HAP-1 (cell line): ENCODE results near the gene TPRX1.
A peak's percentile ranks its signal among the peaks of the same experiment; 100 is the strongest.
"Not testable (repeated sequence)": the region's sequence is repeated elsewhere in the genome, so short reads cannot be mapped to it uniquely, and the experiment has no call there.

Source experiments
- DNase-seq, 2 experiments: peaks; one replicate each; pipeline ENCODE4 v3.0.0-alpha.2; 2016 to 2020; ENCODE audit warnings: low spot score in 2 of 2
- H3K27me3 ChIP-seq: fragments of 250-450 bp; sonication (Bioruptor Pico); 2 replicates; pipeline ENCODE4 v1.5.1; 2020; ENCODE audit warnings: low read depth, mild to moderate bottlenecking, moderate library complexity
- H3K36me3 ChIP-seq: fragments of 250-450 bp; sonication (Bioruptor Pico); replicated peaks from 2 replicates; pipeline ENCODE4 v1.5.1; 2020; ENCODE audit warnings: mild to moderate bottlenecking
- H3K4me1 ChIP-seq: fragments of 250-450 bp; sonication (Bioruptor Pico); 2 replicates; pipeline ENCODE4 v1.5.1; 2020; ENCODE audit warnings: mild to moderate bottlenecking
- H3K4me3 ChIP-seq: fragments of 250-450 bp; sonication (Bioruptor Pico); 2 replicates; pipeline ENCODE4 v1.5.1; 2020; ENCODE audit warnings: mild to moderate bottlenecking, moderate library complexity
- H3K9me3 ChIP-seq: fragments of 250-450 bp; sonication (Bioruptor Pico); 2 replicates; pipeline ENCODE4 v1.5.1; 2020; ENCODE audit warnings: mild to moderate bottlenecking, moderate library complexity
- in situ Hi-C: fragments of 300-500 bp; cut with MboI; formaldehyde crosslinking; loops from 3 replicates; pipeline ENCODE4 v1.14.3; 2020; ENCODE audit warnings: low sequenced_read_pairs, inconsistent platforms, mixed read lengths

Gene TPRX1

GRCh38 chr19:47790398-47790814 is 13.9 kb downstream of the TPRX1 start:
- peaks cover 4% of the 10 kb centered on the region for H3K36me3 ChIP-seq
- peak; percentile 58 to 97 for DNase-seq
- in situ Hi-C loops = no loop called here
- no peaks in the 10 kb centered on the region for H3K9me3 ChIP-seq
- no peaks in the 10 kb centered on the region for H3K27me3 ChIP-seq
- H3K4me3 ChIP-seq = no peak overlapping the region
- H3K4me1 ChIP-seq = no peaks in the 10 kb centered on the region

GRCh38 chr19:47789811-47790210 is 14.5 kb downstream of the TPRX1 start:
- H3K36me3 ChIP-seq, H3K9me3 ChIP-seq, in situ Hi-C loops, H3K4me3 ChIP-seq, H3K4me1 ChIP-seq, H3K27me3 ChIP-seq, DNase-seq: not testable (repeated sequence)

GRCh38 chr19:47787307-47787706 is 17.0 kb downstream of the TPRX1 start:
- H3K4me3 ChIP-seq, DNase-seq, H3K27me3 ChIP-seq, H3K9me3 ChIP-seq, in situ Hi-C loops, H3K4me1 ChIP-seq: not testable (repeated sequence)
- H3K36me3 ChIP-seq = peaks cover 23% of the 10 kb centered on the region

GRCh38 chr19:47786566-47786965 is 17.8 kb downstream of the TPRX1 start:
- in situ Hi-C loops = no loop called here
- Histone ChIP-seq H3K27me3 (no peaks in the 10 kb centered on the region), H3K4me1 (no peaks in the 10 kb centered on the region), H3K4me3 (no peak overlapping the region), H3K9me3 (no peaks in the 10 kb centered on the region), H3K36me3 (peaks cover 28% of the 10 kb centered on the region)
- no peak for DNase-seq

GRCh38 chr19:47781590-47782262 is 22.6 kb downstream of the TPRX1 start:
- H3K27me3 ChIP-seq = no peaks in the 10 kb centered on the region
- peaks cover 45% of the 10 kb centered on the region for H3K36me3 ChIP-seq
- no peak for DNase-seq
- no peaks in the 10 kb centered on the region for H3K9me3 ChIP-seq
- H3K4me1 ChIP-seq = peaks cover 9% of the 10 kb centered on the region; the same call in 1 of the 2 replicates
- in situ Hi-C loops = no loop called here
- H3K4me3 ChIP-seq = no peak overlapping the region

GRCh38 chr19:47780215-47780551 is 24.2 kb downstream of the TPRX1 start:
- no peak for DNase-seq
- H3K4me1 ChIP-seq = peaks cover 9% of the 10 kb centered on the region; the same call in 1 of the 2 replicates
- H3K4me3 ChIP-seq = peak overlapping the region; percentile 93
- no peaks in the 10 kb centered on the region for H3K27me3 ChIP-seq
- no peaks in the 10 kb centered on the region for H3K9me3 ChIP-seq
- in situ Hi-C loops = no loop called here
- peaks cover 39% of the 10 kb centered on the region for H3K36me3 ChIP-seq

GRCh38 chr19:47779524-47780214 is 24.7 kb downstream of the TPRX1 start:
- Histone ChIP-seq H3K36me3 (peaks cover 37% of the 10 kb centered on the region), H3K4me3 (peak overlapping the region; percentile 93), H3K27me3 (no peaks in the 10 kb centered on the region), H3K4me1 (peaks cover 9% of the 10 kb centered on the region; the same call in 1 of the 2 replicates), H3K9me3 (no peaks in the 10 kb centered on the region)
- peak in 1 of 2 experiments; percentile 48 for DNase-seq
- in situ Hi-C loops = no loop called here

GRCh38 chr19:47778954-47779351 is 25.4 kb downstream of the TPRX1 start:
- H3K4me3 ChIP-seq = peak overlapping the region; percentile 93
- DNase-seq = no peak
- peaks cover 32% of the 10 kb centered on the region for H3K36me3 ChIP-seq
- no peaks in the 10 kb centered on the region for H3K9me3 ChIP-seq
- no peaks in the 10 kb centered on the region for H3K27me3 ChIP-seq
- H3K4me1 ChIP-seq = peaks cover 9% of the 10 kb centered on the region; the same call in 1 of the 2 replicates
- in situ Hi-C loops = no loop called here

- Histone ChIP-seq H3K27me3 (no peaks in the 10 kb centered on the region), H3K4me3 (peak within 1 kb of the TSS; percentile 93), H3K9me3 (no peaks in the 10 kb centered on the region), H3K4me1 (peaks cover 9% of the 10 kb centered on the region; the same call in 1 of the 2 replicates), H3K36me3 (peaks cover 26% of the 10 kb centered on the region)
- in situ Hi-C loops = no loop called here
- DNase-seq = peak; percentile 69 to 88
Measured at GRCh38 chr19:47778049-47778953, 26.1 kb downstream of the TPRX1 start, which contains the start of gene SELENOW. SELENOW (plus strand) TSS chr19:47778703; CDS start chr19:47778786, 83 bp downstream.

- Histone ChIP-seq H3K36me3 (peaks cover 22% of the 10 kb centered on the region), H3K4me3 (peak overlapping the region; percentile 93)
- DNase-seq, H3K4me1 ChIP-seq, in situ Hi-C loops, H3K9me3 ChIP-seq, H3K27me3 ChIP-seq: not testable (repeated sequence)
Measured at GRCh38 chr19:47777245-47778048, 26.9 kb downstream of the TPRX1 start.

GRCh38 chr19:47776568-47776967 is 27.8 kb downstream of the TPRX1 start:
- Histone ChIP-seq H3K9me3 (no peaks in the 10 kb centered on the region), H3K4me1 (peaks cover 9% of the 10 kb centered on the region; the same call in 1 of the 2 replicates), H3K4me3 (no peak overlapping the region), H3K27me3 (no peaks in the 10 kb centered on the region), H3K36me3 (peaks cover 17% of the 10 kb centered on the region)
- in situ Hi-C loops = no loop called here
- no peak for DNase-seq

GRCh38 chr19:47771291-47771690 is 33.1 kb downstream of the TPRX1 start:
- H3K9me3 ChIP-seq, H3K4me3 ChIP-seq, H3K36me3 ChIP-seq, DNase-seq, H3K27me3 ChIP-seq, H3K4me1 ChIP-seq, in situ Hi-C loops: not testable (repeated sequence)

- Histone ChIP-seq H3K36me3 (no peaks in the 10 kb centered on the region), H3K9me3 (no peaks in the 10 kb centered on the region), H3K27me3 (no peaks in the 10 kb centered on the region), H3K4me1 (no peaks in the 10 kb centered on the region), H3K4me3 (no peak overlapping the region)
- no peak for DNase-seq
- in situ Hi-C loops = no loop called here
Measured at GRCh38 chr19:47769534-47769933, 34.8 kb downstream of the TPRX1 start.
